Erythroblast (primary cell): Measurements from ENCODE around the gene TRIM37.

Experiments
- DNase-seq, 2 experiments: peaks; one replicate each; lab custom pipeline; 2025; lab: John Stamatoyannopoulos, UW
- GATA1 ChIP-seq: IDR thresholded peaks from 2 replicates; pipeline ENCODE4 v1.6.1; 2011; ENCODE audit warnings: low read depth, mild to moderate bottlenecking, control low read depth, low read length, moderate library complexity
- POLR2A ChIP-seq: IDR thresholded peaks from 2 replicates; pipeline ENCODE4 v1.6.1; 2011; ENCODE audit warnings: mild to moderate bottlenecking, low read length

Gene TRIM37

DNA sequence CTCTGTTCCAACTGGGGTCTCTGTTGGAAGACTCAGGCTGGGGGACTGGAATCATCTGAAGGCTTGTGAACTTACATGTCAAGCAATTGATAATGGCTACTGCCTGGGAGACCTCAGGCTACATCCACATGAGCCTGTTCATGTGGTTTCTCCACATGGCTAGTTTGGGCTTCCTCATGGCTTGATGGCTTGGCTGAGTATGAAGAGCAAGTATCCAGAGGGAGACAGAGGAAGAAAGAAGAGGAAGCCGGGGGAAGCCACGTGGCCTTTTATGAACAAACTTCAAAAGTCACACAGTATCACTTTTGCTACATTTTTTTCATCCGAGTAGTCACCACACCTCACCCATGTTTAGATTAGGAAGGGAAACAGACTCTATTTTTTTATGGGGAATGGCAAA lies 158.9 kb downstream of the TRIM37 start:
- no peak for DNase-seq
- TF ChIP-seq POLR2A (no peak), GATA1 (no peak)

GRCh38 chr17:58947411-58947810 lies 159.3 kb downstream of the TRIM37 start:
- DNase-seq, result no peak

DNA sequence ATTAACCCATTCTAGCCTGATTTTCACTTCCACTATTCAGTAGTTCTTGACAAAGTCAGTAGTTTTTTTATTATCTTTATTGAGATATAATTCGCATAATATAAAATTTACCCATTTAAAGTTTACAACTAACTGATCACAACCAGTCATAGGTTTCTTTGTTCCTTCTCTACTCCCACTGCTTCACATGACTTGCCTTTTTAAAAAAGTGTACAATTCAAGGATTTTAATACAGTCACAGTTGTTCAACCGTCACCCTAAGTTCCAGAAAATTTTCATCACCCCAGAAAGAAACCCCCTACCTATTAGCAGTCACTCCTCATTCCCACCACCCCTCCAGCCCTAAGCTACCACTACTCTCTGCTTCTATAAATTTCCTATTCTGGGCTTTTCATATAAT lies 162.5 kb downstream of the TRIM37 start:
- no peak for DNase-seq
- TF ChIP-seq GATA1 (no peak), POLR2A (no peak)

More at GRCh38 chr17:58947411-58947810, 159.3 kb downstream of the TRIM37 start:
- TF ChIP-seq GATA1, result no peak
- no peak for TF ChIP-seq POLR2A

GRCh38 chr17:58936295-58936694 lies 170.4 kb downstream of the TRIM37 start:
- DNase-seq, result no peak
- no peak for TF ChIP-seq POLR2A
- no peak for TF ChIP-seq GATA1

DNA sequence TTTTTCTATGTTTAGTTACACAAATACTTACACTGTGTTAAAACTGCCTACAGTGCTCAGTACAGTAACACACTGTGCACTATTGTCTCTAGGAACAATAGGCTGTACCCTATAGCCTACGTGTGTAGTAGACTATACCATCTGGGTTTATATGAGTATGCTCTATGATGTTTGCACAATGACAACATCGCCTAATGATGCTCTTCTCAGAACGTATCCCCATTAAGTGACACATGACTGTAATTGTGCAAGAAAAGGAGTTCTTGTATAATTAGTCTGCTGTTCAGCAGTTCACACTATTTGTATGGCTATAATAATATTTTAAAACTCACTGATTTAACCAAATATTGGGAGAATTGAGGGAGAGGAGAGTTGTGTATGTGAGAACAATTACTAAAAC lies 173.7 kb downstream of the TRIM37 start:
- DNase-seq, result no peak
- TF ChIP-seq POLR2A, result no peak
- no peak for TF ChIP-seq GATA1
